HCT116 (cell line): Measurements from ENCODE around the gene DHRS4L2. TPM values are rescaled to one million over a fixed set of nuclear protein-coding genes. Genes with fewer than 3 reads are reported as not detected.

Experiments used
- ATAC-seq: fragments of 200-7000 bp; cut with Tn5 transposase; 2 replicates; pipeline ENCODE4 v1.9.1; 2020; ENCODE audit warnings: mild to moderate bottlenecking, moderate library complexity
- BruUV-seq: library from RNA; stranded (reverse); fragments of 400-500 nt; replicated peaks from 2 replicates; lab custom pipeline; 2021; lab: Mats Ljungman, UMichigan
- CTCF ChIA-PET: fragments of 300-600 bp; sonication (Branson Sonifier 250); formaldehyde crosslinking; loops from one replicate; lab custom pipeline; 2021; ENCODE audit warnings: antibody characterized with exemption; lab: Charles Lee
- POLR2A ChIA-PET: fragments of 300-600, 350-600 bp; sonication (Branson Sonifier 250); formaldehyde crosslinking; loops from one replicate; lab custom pipeline; 2021; ENCODE audit warnings: antibody characterized with exemption; lab: Charles Lee
- RAD21 ChIA-PET, 2 experiments: fragments of 300-600 bp; sonication (Branson Sonifier 250); formaldehyde crosslinking; loops; one replicate each; lab custom pipeline; 2023; ENCODE audit warnings: low total read pairs in 2 of 2; ENCODE audit not compliant: uncharacterized antibody in 2 of 2, unreplicated experiment in 2 of 2, low non-redundant PET in 1 of 2; lab: Charles Lee
- DNase-seq: peaks from one replicate; pipeline ENCODE4 v3.0.0-alpha.2; 2010; ENCODE audit warnings: low read depth, low spot score
- H2AFZ ChIP-seq: fragments of 200-600 bp; shearing (Covaris generic), sonication (generic); 2 replicates; pipeline ENCODE4 v1.6.1; 2017; ENCODE audit warnings: low read depth, mixed run types, mixed read lengths, antibody characterized with exemption, low read length; ENCODE audit not compliant: poor library complexity, severe bottlenecking
- H3K27ac ChIP-seq: 2 replicates; pipeline ENCODE4 v1.5.1; 2012; ENCODE audit warnings: low read depth, low read length
- H3K27me3 ChIP-seq: fragments of 200-600 bp; sonication (generic); 2 replicates; pipeline ENCODE4 v1.6.1; 2016; ENCODE audit warnings: mixed run types, low read length, mixed read lengths; ENCODE audit not compliant: insufficient read depth
- H3K36me3 ChIP-seq, 2 experiments: fragments of 200-500 bp in 1 of 2; fragments of 200-600 bp in 1 of 2; sonication (Bioruptor generic) in 1 of 2; sonication (generic) in 1 of 2; 2 replicates each; pipeline versions ENCODE4 v1.5.1 to v1.6.1; 2014 to 2016; ENCODE audit warnings: low read length in 2 of 2, inconsistent platforms in 1 of 2, mixed read lengths in 1 of 2, mixed run types in 1 of 2; ENCODE audit not compliant: insufficient read depth in 2 of 2, control insufficient read depth in 1 of 2
- H3K4me1 ChIP-seq, 2 experiments: fragments of 200-600 bp in 1 of 2; sonication (generic) in 1 of 2; 2 replicates each; pipeline versions ENCODE4 v1.5.1 to v1.6.1; 2012 to 2017; ENCODE audit warnings: low read length in 2 of 2, inconsistent platforms in 1 of 2, mild to moderate bottlenecking in 1 of 2, mixed read lengths in 1 of 2, mixed run types in 1 of 2, moderate library complexity in 1 of 2; ENCODE audit not compliant: insufficient read depth in 2 of 2, control insufficient read depth in 1 of 2
- H3K4me2 ChIP-seq: fragments of 200-600 bp; sonication (generic); 2 replicates; pipeline ENCODE4 v1.6.1; 2017; ENCODE audit warnings: mixed run types, low read length, mixed read lengths
- H3K4me3 ChIP-seq, 2 experiments: fragments of 200-600 bp in 1 of 2; sonication (generic) in 1 of 2; replicated peaks in 1 of 2; 2 replicates each; pipeline ENCODE4 v1.5.1; 2011 to 2016; ENCODE audit warnings: low read length in 2 of 2, control low read depth in 1 of 2, low read depth in 1 of 2, mild to moderate bottlenecking in 1 of 2, mixed read lengths in 1 of 2, mixed run types in 1 of 2
- H3K79me2 ChIP-seq: fragments of 200-600 bp; sonication (generic); 2 replicates; pipeline ENCODE4 v1.6.1; 2017; ENCODE audit warnings: mild to moderate bottlenecking, mixed run types, low read length, moderate library complexity, mixed read lengths; ENCODE audit not compliant: insufficient read depth
- H3K9ac ChIP-seq: fragments of 200-600 bp; sonication (generic); 2 replicates; pipeline ENCODE4 v1.6.1; 2016; ENCODE audit warnings: low read length, mixed read lengths
- H3K9me2 ChIP-seq: fragments of 200-600 bp; sonication (generic), shearing (Covaris generic); 2 replicates; pipeline ENCODE4 v1.6.1; 2017; ENCODE audit warnings: mixed run types, mild to moderate bottlenecking, moderate library complexity; ENCODE audit not compliant: insufficient read depth
- H3K9me3 ChIP-seq, 2 experiments: fragments of 200-500 bp in 1 of 2; fragments of 200-600 bp in 1 of 2; sonication (Bioruptor generic) in 1 of 2; sonication (generic) in 1 of 2; 2 replicates each; pipeline ENCODE4 v1.6.1; 2014 to 2017; ENCODE audit warnings: low read length in 2 of 2, mixed read lengths in 2 of 2, inconsistent platforms in 1 of 2, low read depth in 1 of 2, mild to moderate bottlenecking in 1 of 2, mixed run types in 1 of 2, moderate library complexity in 1 of 2; ENCODE audit not compliant: control insufficient read depth in 1 of 2, insufficient read depth in 1 of 2
- H4K20me1 ChIP-seq: fragments of 200-600 bp; sonication (generic), shearing (Covaris generic); 2 replicates; pipeline ENCODE4 v1.6.1; 2017; ENCODE audit warnings: mixed run types, mild to moderate bottlenecking, moderate library complexity; ENCODE audit not compliant: insufficient read depth
- CBX3 ChIP-seq: IDR thresholded peaks from 2 replicates; pipeline ENCODE4 v1.6.1; 2012; ENCODE audit warnings: low read depth
- EGR1 ChIP-seq: IDR thresholded peaks from 2 replicates; pipeline ENCODE4 v1.6.1; 2012; ENCODE audit warnings: low read depth
- ELF1 ChIP-seq: IDR thresholded peaks from 2 replicates; pipeline ENCODE4 v1.6.1; 2012; ENCODE audit warnings: low read depth, borderline replicate concordance
- EZH2 ChIP-seq: fragments of 200-600 bp; sonication (generic); IDR thresholded peaks from 2 replicates; pipeline ENCODE4 v1.6.1; 2017; ENCODE audit warnings: antibody characterized with exemption, mixed run types
- FOSL1 ChIP-seq: IDR thresholded peaks from 2 replicates; pipeline ENCODE4 v1.6.1; 2012; ENCODE audit warnings: low read depth
- JUND ChIP-seq: IDR thresholded peaks from 2 replicates; pipeline ENCODE4 v1.6.1; 2012
- POLR2A ChIP-seq: IDR thresholded peaks from 2 replicates; pipeline ENCODE4 v1.7.0; 2011; ENCODE audit warnings: borderline replicate concordance; ENCODE audit not compliant: insufficient read depth, insufficient read length; ENCODE audit errors: extremely low read depth
- POLR2AphosphoS5 ChIP-seq: IDR thresholded peaks from 2 replicates; pipeline ENCODE4 v1.6.1; 2011; ENCODE audit warnings: mild to moderate bottlenecking, low read depth, low read length, moderate library complexity
- RAD21 ChIP-seq: IDR thresholded peaks from 2 replicates; pipeline ENCODE4 v1.6.1; 2012; ENCODE audit warnings: low read depth, mild to moderate bottlenecking
- SIN3A ChIP-seq: IDR thresholded peaks from 2 replicates; pipeline ENCODE4 v1.6.1; 2012; ENCODE audit warnings: low read depth
- SP1 ChIP-seq: IDR thresholded peaks from 2 replicates; pipeline ENCODE4 v1.6.1; 2012; ENCODE audit warnings: low read depth
- SRF ChIP-seq: IDR thresholded peaks from 2 replicates; pipeline ENCODE4 v1.6.1; 2012; ENCODE audit warnings: low read depth
- TCF7L2 ChIP-seq: IDR thresholded peaks from 2 replicates; pipeline ENCODE4 v1.7.0; 2011; ENCODE audit warnings: borderline replicate concordance, inconsistent platforms; ENCODE audit not compliant: insufficient read depth, insufficient read length; ENCODE audit errors: extremely low read depth
- ZNF274 ChIP-seq: fragments of 200-500 bp; sonication (Bioruptor generic); IDR thresholded peaks from 2 replicates; pipeline ENCODE4 v1.6.1; 2014; ENCODE audit warnings: mild to moderate bottlenecking, low read depth, low read length, inconsistent platforms
- intact Hi-C: fragments of 100-400 bp; cut with micrococcal nuclease; formaldehyde crosslinking; loops from 2 replicates; pipeline ENCODE4 v1.10.0; 2022
- total RNA-seq: library from RNA; stranded (reverse); gene quantifications from one replicate; pipeline ENCODE4 v1.2.1, GENCODE V29; 2021; ENCODE audit not compliant: unreplicated experiment
- TF ChIP-seq, protein P1 (sequence below), 3 experiments: fragments of 200-600 bp in 1 of 3; sonication (generic) in 1 of 3; IDR thresholded peaks in 2 of 3; conservative IDR thresholded peaks in 1 of 3; 2 replicates each; pipeline ENCODE4 v1.5.1; 2012 to 2017; ENCODE audit warnings: low read depth in 2 of 3, low read length in 2 of 3, antibody characterized with exemption in 1 of 3, borderline replicate concordance in 1 of 3, control low read depth in 1 of 3, mild to moderate bottlenecking in 1 of 3, mixed read lengths in 1 of 3, mixed run types in 1 of 3, moderate library complexity in 1 of 3; ENCODE audit not compliant: insufficient read depth in 1 of 3
- TF ChIP-seq, protein P2 (sequence below): IDR thresholded peaks from 2 replicates; pipeline ENCODE4 v1.6.1; 2012
- TF ChIP-seq, protein P3 (sequence below): IDR thresholded peaks from 2 replicates; pipeline ENCODE4 v1.6.1; 2012; ENCODE audit warnings: low read depth
- TF ChIP-seq, protein P4 (sequence below): IDR thresholded peaks from 2 replicates; pipeline ENCODE4 v1.6.1; 2012
- TF ChIP-seq, protein P5 (sequence below): IDR thresholded peaks from 2 replicates; pipeline ENCODE4 v1.6.1; 2011; ENCODE audit warnings: mild to moderate bottlenecking, low read length, moderate library complexity; ENCODE audit not compliant: insufficient replicate concordance; ENCODE audit errors: extremely low read depth

Gene DHRS4L2
- total RNA-seq, 1 experiment from 2014 or later, result 18.6 TPM

DNA sequence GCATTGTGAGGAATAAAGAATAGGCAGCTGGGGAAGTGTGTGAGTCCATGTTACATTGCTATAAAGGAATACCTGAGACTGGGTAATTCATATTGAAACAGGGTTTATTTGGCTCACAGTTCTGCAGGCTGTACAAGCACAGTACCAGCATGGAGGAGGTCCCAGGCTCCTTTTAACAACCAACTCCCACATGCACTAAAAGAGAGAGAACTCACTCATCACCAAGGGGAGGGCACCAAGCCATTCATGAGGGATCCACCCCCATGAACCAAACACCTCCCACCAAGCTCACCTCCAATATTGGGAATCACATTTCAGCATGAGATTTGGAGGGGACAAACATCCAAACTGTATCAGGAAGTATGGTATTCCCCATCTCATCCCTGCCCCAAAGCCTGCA, 47.1 kb upstream of the DHRS4L2 start:
- ATAC-seq, result no peak
- Histone ChIP-seq H3K36me3 (no peaks in the 10 kb centered on the region), H3K9me3 (no peaks in the 10 kb centered on the region), H3K4me3 (no peak overlapping the region), H3K27ac (no peak overlapping the region), H3K4me2 (no peak overlapping the region), H3K27me3 (no peaks in the 10 kb centered on the region), H4K20me1 (no peaks in the 10 kb centered on the region), H3K79me2 (no peaks in the 10 kb centered on the region), H3K4me1 (no peaks in the 10 kb centered on the region), H3K9me2 (no peaks in the 10 kb centered on the region), H2AFZ (no peak overlapping the region), H3K9ac (no peak overlapping the region)
- no TSS peak for BruUV-seq
- TF ChIP-seq CBX3 (no peak), SRF (no peak), ELF1 (no peak), POLR2A (no peak), EGR1 (no peak), RAD21 (no peak), JUND (no peak), POLR2AphosphoS5 (no peak), EZH2 (no peak), SP1 (no peak), TCF7L2 (no peak), FOSL1 (no peak), SIN3A (no peak), ZNF274 (no peak)
- TF ChIP-seq, protein P1, sequence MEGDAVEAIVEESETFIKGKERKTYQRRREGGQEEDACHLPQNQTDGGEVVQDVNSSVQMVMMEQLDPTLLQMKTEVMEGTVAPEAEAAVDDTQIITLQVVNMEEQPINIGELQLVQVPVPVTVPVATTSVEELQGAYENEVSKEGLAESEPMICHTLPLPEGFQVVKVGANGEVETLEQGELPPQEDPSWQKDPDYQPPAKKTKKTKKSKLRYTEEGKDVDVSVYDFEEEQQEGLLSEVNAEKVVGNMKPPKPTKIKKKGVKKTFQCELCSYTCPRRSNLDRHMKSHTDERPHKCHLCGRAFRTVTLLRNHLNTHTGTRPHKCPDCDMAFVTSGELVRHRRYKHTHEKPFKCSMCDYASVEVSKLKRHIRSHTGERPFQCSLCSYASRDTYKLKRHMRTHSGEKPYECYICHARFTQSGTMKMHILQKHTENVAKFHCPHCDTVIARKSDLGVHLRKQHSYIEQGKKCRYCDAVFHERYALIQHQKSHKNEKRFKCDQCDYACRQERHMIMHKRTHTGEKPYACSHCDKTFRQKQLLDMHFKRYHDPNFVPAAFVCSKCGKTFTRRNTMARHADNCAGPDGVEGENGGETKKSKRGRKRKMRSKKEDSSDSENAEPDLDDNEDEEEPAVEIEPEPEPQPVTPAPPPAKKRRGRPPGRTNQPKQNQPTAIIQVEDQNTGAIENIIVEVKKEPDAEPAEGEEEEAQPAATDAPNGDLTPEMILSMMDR (IDR thresholded peaks at IDR 0.05 in 2 of 3, conservative IDR thresholded peaks at IDR 0.05 in 1 of 3; ENCODE audit: borderline replicate concordance in 1 of 3, insufficient read depth in 1 of 3, low read depth in 2 of 3, low read length in 2 of 3), result no peak
- TF ChIP-seq, protein P2, sequence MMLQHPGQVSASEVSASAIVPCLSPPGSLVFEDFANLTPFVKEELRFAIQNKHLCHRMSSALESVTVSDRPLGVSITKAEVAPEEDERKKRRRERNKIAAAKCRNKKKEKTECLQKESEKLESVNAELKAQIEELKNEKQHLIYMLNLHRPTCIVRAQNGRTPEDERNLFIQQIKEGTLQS, result no peak
- TF ChIP-seq, protein P3, sequence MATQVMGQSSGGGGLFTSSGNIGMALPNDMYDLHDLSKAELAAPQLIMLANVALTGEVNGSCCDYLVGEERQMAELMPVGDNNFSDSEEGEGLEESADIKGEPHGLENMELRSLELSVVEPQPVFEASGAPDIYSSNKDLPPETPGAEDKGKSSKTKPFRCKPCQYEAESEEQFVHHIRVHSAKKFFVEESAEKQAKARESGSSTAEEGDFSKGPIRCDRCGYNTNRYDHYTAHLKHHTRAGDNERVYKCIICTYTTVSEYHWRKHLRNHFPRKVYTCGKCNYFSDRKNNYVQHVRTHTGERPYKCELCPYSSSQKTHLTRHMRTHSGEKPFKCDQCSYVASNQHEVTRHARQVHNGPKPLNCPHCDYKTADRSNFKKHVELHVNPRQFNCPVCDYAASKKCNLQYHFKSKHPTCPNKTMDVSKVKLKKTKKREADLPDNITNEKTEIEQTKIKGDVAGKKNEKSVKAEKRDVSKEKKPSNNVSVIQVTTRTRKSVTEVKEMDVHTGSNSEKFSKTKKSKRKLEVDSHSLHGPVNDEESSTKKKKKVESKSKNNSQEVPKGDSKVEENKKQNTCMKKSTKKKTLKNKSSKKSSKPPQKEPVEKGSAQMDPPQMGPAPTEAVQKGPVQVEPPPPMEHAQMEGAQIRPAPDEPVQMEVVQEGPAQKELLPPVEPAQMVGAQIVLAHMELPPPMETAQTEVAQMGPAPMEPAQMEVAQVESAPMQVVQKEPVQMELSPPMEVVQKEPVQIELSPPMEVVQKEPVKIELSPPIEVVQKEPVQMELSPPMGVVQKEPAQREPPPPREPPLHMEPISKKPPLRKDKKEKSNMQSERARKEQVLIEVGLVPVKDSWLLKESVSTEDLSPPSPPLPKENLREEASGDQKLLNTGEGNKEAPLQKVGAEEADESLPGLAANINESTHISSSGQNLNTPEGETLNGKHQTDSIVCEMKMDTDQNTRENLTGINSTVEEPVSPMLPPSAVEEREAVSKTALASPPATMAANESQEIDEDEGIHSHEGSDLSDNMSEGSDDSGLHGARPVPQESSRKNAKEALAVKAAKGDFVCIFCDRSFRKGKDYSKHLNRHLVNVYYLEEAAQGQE, result no peak
- TF ChIP-seq, protein P4, sequence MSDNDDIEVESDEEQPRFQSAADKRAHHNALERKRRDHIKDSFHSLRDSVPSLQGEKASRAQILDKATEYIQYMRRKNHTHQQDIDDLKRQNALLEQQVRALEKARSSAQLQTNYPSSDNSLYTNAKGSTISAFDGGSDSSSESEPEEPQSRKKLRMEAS, result no peak
- TF ChIP-seq, protein P5, sequence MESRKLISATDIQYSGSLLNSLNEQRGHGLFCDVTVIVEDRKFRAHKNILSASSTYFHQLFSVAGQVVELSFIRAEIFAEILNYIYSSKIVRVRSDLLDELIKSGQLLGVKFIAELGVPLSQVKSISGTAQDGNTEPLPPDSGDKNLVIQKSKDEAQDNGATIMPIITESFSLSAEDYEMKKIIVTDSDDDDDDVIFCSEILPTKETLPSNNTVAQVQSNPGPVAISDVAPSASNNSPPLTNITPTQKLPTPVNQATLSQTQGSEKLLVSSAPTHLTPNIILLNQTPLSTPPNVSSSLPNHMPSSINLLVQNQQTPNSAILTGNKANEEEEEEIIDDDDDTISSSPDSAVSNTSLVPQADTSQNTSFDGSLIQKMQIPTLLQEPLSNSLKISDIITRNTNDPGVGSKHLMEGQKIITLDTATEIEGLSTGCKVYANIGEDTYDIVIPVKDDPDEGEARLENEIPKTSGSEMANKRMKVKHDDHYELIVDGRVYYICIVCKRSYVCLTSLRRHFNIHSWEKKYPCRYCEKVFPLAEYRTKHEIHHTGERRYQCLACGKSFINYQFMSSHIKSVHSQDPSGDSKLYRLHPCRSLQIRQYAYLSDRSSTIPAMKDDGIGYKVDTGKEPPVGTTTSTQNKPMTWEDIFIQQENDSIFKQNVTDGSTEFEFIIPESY, result no peak
- CTCF ChIA-PET, result no interaction called here
- no peak for DNase-seq
- RAD21 ChIA-PET, result no interaction called here
- POLR2A ChIA-PET, result no interaction called here
- intact Hi-C loops, result no loop called here
